GM19397 (cell line): Measurements from ENCODE around the gene ZNF578.
"Not testable (repeated sequence)": the region's sequence is repeated elsewhere in the genome, so short reads cannot be mapped to it uniquely, and the experiment has no call there.

Source experiments
- ATAC-seq: cut with Tn5 transposase; IDR thresholded peaks from one replicate; pipeline ENCODE4 v1.9.1; 2021; ENCODE audit warnings: mild to moderate bottlenecking, moderate library complexity; ENCODE audit not compliant: unreplicated experiment

Gene ZNF578

GRCh38 chr19:52453324-52454094, at the start of gene ZNF578:
ZNF578 (plus strand) TSS chr19:52453553; CDS start chr19:52501846, 48,293 bp downstream.
- ATAC-seq, result no peak

GRCh38 chr19:52410276-52410675, 43.1 kb upstream of the ZNF578 start:
- no peak for ATAC-seq

- no peak for ATAC-seq
Observed at GRCh38 chr19:52415711-52416110, 37.6 kb upstream of the ZNF578 start.

GRCh38 chr19:52428937-52429336, 24.4 kb upstream of the ZNF578 start, which contains the start of gene ZNF534:
ZNF534 (plus strand) TSS chr19:52429148; CDS start chr19:52431475, 2,327 bp downstream.
- ATAC-seq, result no peak

- ATAC-seq, result no peak
Observed at GRCh38 chr19:52442179-52442578, 11.2 kb upstream of the ZNF578 start.

GRCh38 chr19:52444506-52444905, 8.8 kb upstream of the ZNF578 start:
- no peak for ATAC-seq

- no peak for ATAC-seq
Observed at GRCh38 chr19:52451241-52451640, 2.1 kb upstream of the ZNF578 start.

- ATAC-seq, result no peak
Observed at GRCh38 chr19:52464798-52465470, 11.6 kb downstream of the ZNF578 start.

- no peak for ATAC-seq
Observed at GRCh38 chr19:52473655-52474350, 20.4 kb downstream of the ZNF578 start.

GRCh38 chr19:52474351-52475127, 21.2 kb downstream of the ZNF578 start:
- no peak for ATAC-seq

- ATAC-seq, result not testable (repeated sequence)
Observed at GRCh38 chr19:52484111-52484743, 30.9 kb downstream of the ZNF578 start.

- not testable (repeated sequence) for ATAC-seq
Observed at GRCh38 chr19:52485064-52485463, 31.7 kb downstream of the ZNF578 start.

GRCh38 chr19:52485561-52486240, 32.3 kb downstream of the ZNF578 start:
- not testable (repeated sequence) for ATAC-seq

GRCh38 chr19:52492201-52492993, 39.0 kb downstream of the ZNF578 start:
- no peak for ATAC-seq

- no peak for ATAC-seq
Observed at GRCh38 chr19:52492994-52493470, 39.7 kb downstream of the ZNF578 start.

- ATAC-seq, result no peak
Observed at GRCh38 chr19:52494518-52494917, 41.2 kb downstream of the ZNF578 start.

GRCh38 chr19:52498571-52498970, 45.2 kb downstream of the ZNF578 start:
- no peak for ATAC-seq

GRCh38 chr19:52500474-52500873, 47.1 kb downstream of the ZNF578 start:
- ATAC-seq, result not testable (repeated sequence)

- ATAC-seq, result not testable (repeated sequence)
Observed at GRCh38 chr19:52500991-52501390, 47.6 kb downstream of the ZNF578 start.
